ENCODE measurements around the gene RAB15. TPM values are rescaled to one million over a fixed set of nuclear protein-coding genes. Genes with fewer than 3 reads are reported as not detected.
A peak's percentile ranks its signal among the peaks of the same experiment; 100 is the strongest.

The RAB15 gene
- total RNA-seq, 3 donors from 2014 or later: 1.3 to 24.0 (median 17.7) TPM

DNA sequence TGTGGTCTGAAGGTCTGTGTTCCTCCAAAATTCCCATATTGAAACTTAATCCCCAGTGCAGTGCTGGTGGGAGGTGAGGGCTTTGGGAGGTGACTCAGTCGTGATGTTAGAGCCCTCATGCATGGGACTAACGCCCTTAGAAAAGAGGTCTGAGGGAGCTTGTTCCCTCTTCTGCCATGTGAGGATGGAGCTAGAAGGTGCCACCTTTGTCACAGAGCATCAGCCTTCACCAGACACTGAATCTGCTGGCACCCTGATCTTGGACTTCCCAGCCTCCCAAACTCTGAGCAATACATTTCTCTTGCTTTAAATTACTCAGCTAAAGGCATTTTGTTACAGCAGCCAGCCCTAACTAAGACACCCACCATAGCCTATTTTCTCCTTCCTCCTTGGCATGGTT lies 13.9 kb downstream of the RAB15 start:
- TF ChIP-seq, protein P1, sequence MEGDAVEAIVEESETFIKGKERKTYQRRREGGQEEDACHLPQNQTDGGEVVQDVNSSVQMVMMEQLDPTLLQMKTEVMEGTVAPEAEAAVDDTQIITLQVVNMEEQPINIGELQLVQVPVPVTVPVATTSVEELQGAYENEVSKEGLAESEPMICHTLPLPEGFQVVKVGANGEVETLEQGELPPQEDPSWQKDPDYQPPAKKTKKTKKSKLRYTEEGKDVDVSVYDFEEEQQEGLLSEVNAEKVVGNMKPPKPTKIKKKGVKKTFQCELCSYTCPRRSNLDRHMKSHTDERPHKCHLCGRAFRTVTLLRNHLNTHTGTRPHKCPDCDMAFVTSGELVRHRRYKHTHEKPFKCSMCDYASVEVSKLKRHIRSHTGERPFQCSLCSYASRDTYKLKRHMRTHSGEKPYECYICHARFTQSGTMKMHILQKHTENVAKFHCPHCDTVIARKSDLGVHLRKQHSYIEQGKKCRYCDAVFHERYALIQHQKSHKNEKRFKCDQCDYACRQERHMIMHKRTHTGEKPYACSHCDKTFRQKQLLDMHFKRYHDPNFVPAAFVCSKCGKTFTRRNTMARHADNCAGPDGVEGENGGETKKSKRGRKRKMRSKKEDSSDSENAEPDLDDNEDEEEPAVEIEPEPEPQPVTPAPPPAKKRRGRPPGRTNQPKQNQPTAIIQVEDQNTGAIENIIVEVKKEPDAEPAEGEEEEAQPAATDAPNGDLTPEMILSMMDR (IDR thresholded peaks at IDR 0.05): no peak
- TF ChIP-seq POLR2AphosphoS5 (IDR thresholded peaks at IDR 0.05): no peak
- no peak for TF ChIP-seq POLR2A (IDR thresholded peaks at IDR 0.05)
- Histone ChIP-seq H3K4me1 (peaks cover 0 to 11% of the 10 kb centered on the region in 2 donors), H3K36me3 (no peaks in the 10 kb centered on the region), H3K9me3 (no peaks in the 10 kb centered on the region), H3K27me3 (no peaks in the 10 kb centered on the region), H3K27ac (peak overlapping the region in 1 of 2 donors; percentile 12), H3K4me3 (no peak overlapping the region)
- intact Hi-C loops (cut with DNase I; ENCODE audit: low total_unique reads): no loop called here
- DNase-seq (ENCODE audit: low spot score in 2 of 2): no peak

- TF ChIP-seq POLR2AphosphoS5 (IDR thresholded peaks at IDR 0.05) (no peak), POLR2A (IDR thresholded peaks at IDR 0.05) (no peak)
- TF ChIP-seq, protein P1 (IDR thresholded peaks at IDR 0.05): no peak
- intact Hi-C loops (cut with DNase I; ENCODE audit: low total_unique reads): no loop called here
- no peaks in the 10 kb centered on the region for H3K36me3 ChIP-seq
Observed at GRCh38 chr14:64956697-64957406, 15.3 kb downstream of the RAB15 start.

GRCh38 chr14:64955297-64955696 lies 16.8 kb downstream of the RAB15 start:
- H3K27me3 ChIP-seq: no peaks in the 10 kb centered on the region
- no peaks in the 10 kb centered on the region for H3K36me3 ChIP-seq
- no peak overlapping the region for H3K4me3 ChIP-seq
- DNase-seq (ENCODE audit: low spot score in 2 of 2): peak in 1 of 2 donors; percentile 46
- intact Hi-C loops (cut with DNase I; ENCODE audit: low total_unique reads): no loop called here
- H3K27ac ChIP-seq: no peak overlapping the region
- no peaks in the 10 kb centered on the region for H3K9me3 ChIP-seq
- TF ChIP-seq POLR2A (IDR thresholded peaks at IDR 0.05) (no peak), POLR2AphosphoS5 (IDR thresholded peaks at IDR 0.05) (no peak)
- TF ChIP-seq, protein P1 (IDR thresholded peaks at IDR 0.05): no peak
- H3K4me1 ChIP-seq: peaks cover 0 to under 1% of the 10 kb centered on the region in 2 donors

More at GRCh38 chr14:64956697-64957406, 15.3 kb downstream of the RAB15 start:
- no peaks in the 10 kb centered on the region for H3K27me3 ChIP-seq
- H3K9me3 ChIP-seq: no peaks in the 10 kb centered on the region
- peak in 1 of 2 donors; percentile 0 for DNase-seq (ENCODE audit: low spot score in 2 of 2)
- H3K27ac ChIP-seq: peak overlapping the region in 1 of 2 donors; percentile 1
- H3K4me1 ChIP-seq: peaks cover 0 to 11% of the 10 kb centered on the region in 2 donors
- H3K4me3 ChIP-seq: no peak overlapping the region

GRCh38 chr14:64954491-64955240 lies 17.5 kb downstream of the RAB15 start:
- no peaks in the 10 kb centered on the region for H3K27me3 ChIP-seq
- H3K9me3 ChIP-seq: no peaks in the 10 kb centered on the region
- no peaks in the 10 kb centered on the region for H3K36me3 ChIP-seq
- TF ChIP-seq, protein P1 (IDR thresholded peaks at IDR 0.05): no peak
- TF ChIP-seq POLR2AphosphoS5 (IDR thresholded peaks at IDR 0.05) (no peak), POLR2A (IDR thresholded peaks at IDR 0.05) (no peak)
- H3K27ac ChIP-seq: no peak overlapping the region
- H3K4me3 ChIP-seq: no peak overlapping the region
- intact Hi-C loops (cut with DNase I; ENCODE audit: low total_unique reads): no loop called here
- no peaks in the 10 kb centered on the region for H3K4me1 ChIP-seq
- DNase-seq (ENCODE audit: low spot score in 2 of 2): peak in 1 of 2 donors; percentile 41

GRCh38 chr14:64953661-64954060 lies 18.5 kb downstream of the RAB15 start:
- DNase-seq (ENCODE audit: low spot score in 2 of 2): no peak
- no peak for TF ChIP-seq POLR2AphosphoS5 (IDR thresholded peaks at IDR 0.05)
- TF ChIP-seq POLR2A (IDR thresholded peaks at IDR 0.05): no peak
- TF ChIP-seq, protein P1 (IDR thresholded peaks at IDR 0.05): no peak
- no peak overlapping the region for H3K4me3 ChIP-seq
- no peaks in the 10 kb centered on the region for H3K9me3 ChIP-seq
- H3K4me1 ChIP-seq: no peaks in the 10 kb centered on the region
- no peaks in the 10 kb centered on the region for H3K27me3 ChIP-seq
- no peaks in the 10 kb centered on the region for H3K36me3 ChIP-seq
- intact Hi-C loops (cut with DNase I; ENCODE audit: low total_unique reads): no loop called here
- no peak overlapping the region for H3K27ac ChIP-seq

Data from breast epithelium (tissue), 4 donors.